Inferior parietal cortex (tissue), 1 donor: ENCODE data around the gene FAM111A.

Source experiments
- DNase-seq: peaks from one replicate; pipeline ENCODE4 v3.0.0-alpha.2; 2016; ENCODE audit errors: extremely low spot score

FAM111A gene

GRCh38 chr11:59141673-59142460 is 789 bp upstream of the FAM111A start:
- DNase-seq = peak; percentile 42

DNA sequence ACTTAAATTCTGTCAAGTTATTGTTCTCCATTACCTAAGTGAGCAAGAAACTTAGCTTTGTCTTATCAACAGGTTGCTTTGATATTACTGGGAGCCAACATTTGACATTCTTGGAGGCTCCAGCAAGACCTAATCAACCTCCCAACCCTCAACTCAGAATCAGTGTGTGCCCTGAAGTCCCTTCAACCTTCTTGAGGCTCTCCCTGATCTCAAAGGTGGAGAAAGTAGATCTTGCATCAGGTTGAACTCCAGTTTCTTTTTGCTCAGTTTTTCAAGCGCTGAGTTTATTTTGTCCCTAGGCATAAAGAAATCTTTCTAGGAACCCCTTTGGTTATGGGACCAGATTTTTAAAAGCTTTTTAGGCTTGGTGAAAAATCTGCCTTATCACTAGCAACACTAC is 1.4 kb downstream of the FAM111A start:
- DNase-seq = no peak

- peak; percentile 77 for DNase-seq
Observed at GRCh38 chr11:59144579-59145345, 2.1 kb downstream of the FAM111A start.

- no peak for DNase-seq
Observed at GRCh38 chr11:59145534-59145933, 2.9 kb downstream of the FAM111A start.

GRCh38 chr11:59151761-59152160 is 9.1 kb downstream of the FAM111A start:
- DNase-seq = no peak

GRCh38 chr11:59152312-59152951 is 9.8 kb downstream of the FAM111A start:
- no peak for DNase-seq

DNA sequence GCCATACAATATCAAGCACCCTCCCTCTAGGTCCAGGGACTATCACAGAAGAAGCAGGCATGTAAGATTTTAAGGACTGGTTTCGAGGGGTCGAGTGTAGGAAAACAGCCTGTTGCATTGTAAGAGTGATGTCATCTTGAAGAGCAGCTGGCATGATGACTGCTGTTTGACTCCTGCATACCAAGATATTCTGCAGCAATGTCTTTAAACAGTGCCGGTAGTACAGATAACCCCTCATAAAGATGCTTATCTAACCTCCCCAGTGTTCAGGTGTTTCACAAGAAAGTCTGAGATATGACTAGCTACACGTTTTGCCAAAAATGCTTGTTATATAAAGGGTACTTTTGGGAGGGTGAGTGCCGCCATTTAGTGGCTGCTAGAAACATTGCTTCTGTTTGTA is 12.0 kb downstream of the FAM111A start:
- no peak for DNase-seq

- no peak for DNase-seq
Observed at GRCh38 chr11:59157433-59157832, 14.8 kb downstream of the FAM111A start.

- DNase-seq = peak; percentile 85
Observed at GRCh38 chr11:59158206-59159068, 15.8 kb downstream of the FAM111A start.

DNA sequence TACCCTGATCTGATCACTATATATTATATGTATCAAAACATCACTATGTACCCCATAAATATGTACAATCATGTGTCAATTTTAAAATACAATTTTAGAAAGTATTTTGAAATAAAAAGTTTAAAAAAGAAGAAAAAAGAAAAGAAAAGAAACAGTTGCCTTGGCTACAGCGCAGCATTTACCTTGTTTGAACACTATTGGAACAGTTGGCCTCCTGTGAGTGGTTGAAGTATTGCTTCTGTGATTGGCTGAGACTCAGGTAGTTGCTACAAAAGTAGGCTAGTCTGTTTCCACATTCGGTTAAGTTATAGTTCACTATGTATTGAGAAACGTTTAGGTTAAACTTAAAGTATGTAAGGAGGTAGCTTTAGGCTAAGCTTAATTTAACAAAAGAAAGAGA is 21.4 kb downstream of the FAM111A start:
- DNase-seq = no peak

DNA sequence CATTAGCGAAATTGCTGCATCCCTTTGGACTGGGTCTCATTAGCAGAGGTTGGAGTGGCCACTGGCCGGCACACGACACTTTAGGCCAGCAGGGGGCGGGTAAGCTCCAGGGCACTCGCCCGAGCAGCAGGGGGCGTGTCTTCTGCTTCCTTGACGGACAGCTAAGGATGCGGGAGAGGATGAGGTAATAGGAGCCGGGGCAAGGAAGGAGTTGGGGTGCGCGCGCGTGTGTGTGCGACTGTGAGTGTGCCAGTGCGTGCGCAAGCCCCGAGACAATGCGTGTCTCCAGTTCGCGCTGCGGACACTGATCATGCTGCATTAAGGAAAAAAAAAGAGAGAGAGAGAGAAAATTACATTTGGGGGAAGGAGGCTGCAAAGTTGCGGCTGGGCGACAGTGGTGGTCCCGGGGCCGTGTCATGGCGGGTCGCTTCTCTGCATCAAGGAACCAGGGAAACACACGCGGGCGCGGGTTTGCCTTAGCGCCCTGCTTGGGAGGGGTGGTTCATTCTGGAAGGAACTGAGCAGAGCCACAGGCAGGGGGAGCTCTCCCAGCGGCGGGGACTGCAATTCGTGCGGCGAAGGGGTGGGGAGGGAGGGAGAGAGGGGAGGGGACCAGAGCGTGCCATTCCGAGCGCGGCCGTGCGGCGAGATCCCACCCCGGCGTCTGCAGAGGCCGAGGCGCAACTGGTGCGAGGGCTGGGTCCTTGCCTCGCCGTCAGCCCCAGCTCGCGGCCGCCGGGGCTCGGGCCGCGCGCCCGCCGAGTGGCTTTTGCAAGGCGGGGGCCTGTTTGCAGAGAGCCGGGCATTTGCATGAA is 29.1 kb downstream of the FAM111A start, which contains the start of gene DTX4:
Gene DTX4 (plus strand): TSS at position 625 of the 815 bp plus-strand sequence. CDS start 464 bp downstream, outside the sequence.
- DNase-seq = peak; percentile 92

- DNase-seq = no peak
Observed at GRCh38 chr11:59172345-59173079, 29.9 kb downstream of the FAM111A start.

- DNase-seq = no peak
Observed at GRCh38 chr11:59173080-59173963, 30.7 kb downstream of the FAM111A start.

- DNase-seq = no peak
Observed at GRCh38 chr11:59173964-59174663, 31.5 kb downstream of the FAM111A start.

GRCh38 chr11:59174664-59175033 is 32.0 kb downstream of the FAM111A start:
- no peak for DNase-seq

GRCh38 chr11:59175091-59175501 is 32.4 kb downstream of the FAM111A start:
- DNase-seq = no peak

GRCh38 chr11:59176330-59176729 is 33.7 kb downstream of the FAM111A start:
- DNase-seq = no peak

- DNase-seq = no peak
Observed at GRCh38 chr11:59178402-59178801, 35.7 kb downstream of the FAM111A start.
